AG04450 (cell line): ENCODE results near the gene PTCD2. TPM values are rescaled to one million over a fixed set of nuclear protein-coding genes. Genes with fewer than 3 reads are reported as not detected.
A peak's percentile ranks its signal among the peaks of the same experiment; 100 is the strongest.

Experiments used
- CTCF ChIA-PET: fragments of 300-600, 350-600 bp; formaldehyde crosslinking; extraction: SDS; loops from one replicate; lab custom pipeline; 2022; ENCODE audit warnings: antibody characterized with exemption, inconsistent platforms; lab: Charles Lee
- POLR2A ChIA-PET: fragments of 350-600 bp; formaldehyde crosslinking; extraction: SDS; loops from one replicate; lab custom pipeline; 2021; ENCODE audit warnings: antibody characterized with exemption, inconsistent platforms; lab: Yijun Ruan, JAX
- DNase-seq: peaks from one replicate; pipeline ENCODE4 v3.0.0-alpha.2; 2011; ENCODE audit warnings: low read depth, low spot score
- H3K27ac ChIP-seq: one replicate; pipeline ENCODE4 v1.5.1; 2012; ENCODE audit warnings: low read depth, low read length, control low read depth
- H3K27me3 ChIP-seq: one replicate; pipeline ENCODE4 v1.6.0; 2012; ENCODE audit warnings: low read length; ENCODE audit not compliant: control insufficient read depth, insufficient read depth
- H3K4me3 ChIP-seq: 2 replicates; pipeline ENCODE4 v1.5.1; 2011; ENCODE audit warnings: mild to moderate bottlenecking, low read depth, low read length, control low read depth
- H3K9me3 ChIP-seq: 2 replicates; pipeline ENCODE4 v1.5.1; 2012; ENCODE audit warnings: low read length; ENCODE audit not compliant: control insufficient read depth, insufficient read depth
- CTCF ChIP-seq: IDR thresholded peaks from 2 replicates; pipeline ENCODE4 v1.5.1; 2011; ENCODE audit warnings: low read depth, low read length, control low read depth, inconsistent platforms
- polyA minus RNA-seq: library from RNA; depleted of rRNA, polyadenylated mRNA; stranded (reverse); fragments of >200 nt; gene quantifications from 2 replicates; pipeline ENCODE4 v1.2.3, GENCODE V29; 2011; rRNA and poly(A)+ RNA removed
- polyA plus RNA-seq: library from polyadenylated mRNA; depleted of rRNA; stranded (reverse); fragments of >200 nt; gene quantifications from 2 replicates; pipeline ENCODE4 v1.2.3, GENCODE V29; 2011; rRNA removed

PTCD2 gene, protein sequence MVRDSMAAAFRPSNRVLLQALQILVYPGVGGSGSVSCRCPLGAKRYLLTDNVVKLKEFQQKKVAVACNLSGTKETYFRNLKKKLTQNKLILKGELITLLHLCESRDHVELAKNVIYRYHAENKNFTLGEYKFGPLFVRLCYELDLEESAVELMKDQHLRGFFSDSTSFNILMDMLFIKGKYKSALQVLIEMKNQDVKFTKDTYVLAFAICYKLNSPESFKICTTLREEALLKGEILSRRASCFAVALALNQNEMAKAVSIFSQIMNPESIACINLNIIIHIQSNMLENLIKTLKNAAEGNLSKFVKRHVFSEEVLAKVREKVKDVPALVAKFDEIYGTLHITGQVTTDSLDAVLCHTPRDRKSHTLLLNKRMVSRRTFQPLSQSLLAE
- polyA plus RNA-seq (9.8 and 13.9 TPM in 2 replicates), polyA minus RNA-seq (9.8 and 11.5 TPM in 2 replicates)

GRCh38 chr5:72319976-72320752 is at the start of gene PTCD2, which contains the start of gene MRPS27:
Gene PTCD2, plus strand, starts transcription at chr5:72320373. Its CDS starts 10 bp downstream, at chr5:72320383.
Gene MRPS27, minus strand, starts transcription at chr5:72320240. Its CDS starts 19 bp downstream, at chr5:72320221.
- Histone ChIP-seq H3K9me3 (no peaks in the 10 kb centered on the region; the same call in 1 of the 2 replicates), H3K27me3 (no peaks in the 10 kb centered on the region), H3K4me3 (peak within 1 kb of the TSS; percentile 98), H3K27ac (peak within 1 kb of the TSS; percentile 62)
- TF ChIP-seq CTCF = peak; percentile 28
- ChIA-PET POLR2A (interaction anchor here (0.8 to 1.4 kb wide), 5 partner anchors 12 to 497 kb away, joined by 4 to 18 read pairs (median 5); partner anchors contain the start of gene TNPO1), CTCF (interaction anchor here (0.7 to 2.6 kb wide), 3 partner anchors 16 to 537 kb away, joined by 3 to 7 read pairs (median 3); no protein-coding TSS in a partner anchor)
- peak; percentile 98 for DNase-seq

GRCh38 chr5:72271702-72272101 is 48.5 kb upstream of the PTCD2 start:
- Histone ChIP-seq H3K9me3 (peaks cover 3% of the 10 kb centered on the region), H3K4me3 (no peak overlapping the region), H3K27me3 (no peaks in the 10 kb centered on the region), H3K27ac (no peak overlapping the region)
- TF ChIP-seq CTCF = no peak
- no peak for DNase-seq
- POLR2A ChIA-PET = no interaction called here
- CTCF ChIA-PET = interaction anchor here (3.1 kb wide), 1 partner anchor 9 kb away, joined by 15 read pairs; no protein-coding TSS in a partner anchor

DNA sequence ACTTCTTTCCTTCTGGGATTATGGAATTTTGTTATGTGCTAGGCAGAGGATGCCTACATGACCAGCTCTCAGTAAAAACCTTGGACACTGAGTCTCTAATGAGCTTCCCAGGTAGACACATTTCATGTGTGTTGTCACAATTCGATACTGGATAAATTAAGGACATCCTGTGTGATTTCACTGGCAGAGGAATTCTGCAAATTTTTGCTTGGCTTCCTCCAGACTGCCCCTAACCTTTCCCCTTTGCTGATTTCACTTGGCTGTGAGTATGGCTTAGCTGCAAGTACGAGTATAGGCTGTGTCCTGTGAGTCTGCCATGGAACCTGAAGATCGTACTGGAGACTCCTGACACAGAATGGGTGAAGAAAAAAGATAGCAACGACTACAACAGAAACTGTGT is 47.8 kb upstream of the PTCD2 start:
- no peak for TF ChIP-seq CTCF
- ChIA-PET POLR2A (no interaction called here), CTCF (interaction anchor here (3.1 kb wide), 1 partner anchor 8 kb away, joined by 15 read pairs; no protein-coding TSS in a partner anchor)
- Histone ChIP-seq H3K27me3 (no peaks in the 10 kb centered on the region), H3K27ac (no peak overlapping the region), H3K4me3 (no peak overlapping the region), H3K9me3 (peaks cover 4% of the 10 kb centered on the region)
- no peak for DNase-seq

- Histone ChIP-seq H3K27ac (no peak overlapping the region), H3K27me3 (no peaks in the 10 kb centered on the region), H3K4me3 (no peak overlapping the region), H3K9me3 (peaks cover 4% of the 10 kb centered on the region)
- CTCF ChIA-PET = no interaction called here
- no peak for DNase-seq
- POLR2A ChIA-PET = no interaction called here
- TF ChIP-seq CTCF = no peak
These were observed 46.6 kb upstream of the PTCD2 start for GRCh38 chr5:72273547-72273946.
